GM18505 (cell line): ENCODE data around the gene PIH1D1.
"Not testable (repeated sequence)": the region's sequence is repeated elsewhere in the genome, so short reads cannot be mapped to it uniquely, and the experiment has no call there.

Source experiments
- ATAC-seq: cut with Tn5 transposase; IDR thresholded peaks from one replicate; pipeline ENCODE4 v1.9.1; 2021; ENCODE audit not compliant: unreplicated experiment
- POLR2A ChIP-seq: IDR thresholded peaks from 4 replicates; pipeline ENCODE4 v1.6.1; 2011; ENCODE audit warnings: borderline replicate concordance; ENCODE audit not compliant: insufficient read depth, insufficient read length; ENCODE audit errors: extremely low read depth

Gene PIH1D1

DNA sequence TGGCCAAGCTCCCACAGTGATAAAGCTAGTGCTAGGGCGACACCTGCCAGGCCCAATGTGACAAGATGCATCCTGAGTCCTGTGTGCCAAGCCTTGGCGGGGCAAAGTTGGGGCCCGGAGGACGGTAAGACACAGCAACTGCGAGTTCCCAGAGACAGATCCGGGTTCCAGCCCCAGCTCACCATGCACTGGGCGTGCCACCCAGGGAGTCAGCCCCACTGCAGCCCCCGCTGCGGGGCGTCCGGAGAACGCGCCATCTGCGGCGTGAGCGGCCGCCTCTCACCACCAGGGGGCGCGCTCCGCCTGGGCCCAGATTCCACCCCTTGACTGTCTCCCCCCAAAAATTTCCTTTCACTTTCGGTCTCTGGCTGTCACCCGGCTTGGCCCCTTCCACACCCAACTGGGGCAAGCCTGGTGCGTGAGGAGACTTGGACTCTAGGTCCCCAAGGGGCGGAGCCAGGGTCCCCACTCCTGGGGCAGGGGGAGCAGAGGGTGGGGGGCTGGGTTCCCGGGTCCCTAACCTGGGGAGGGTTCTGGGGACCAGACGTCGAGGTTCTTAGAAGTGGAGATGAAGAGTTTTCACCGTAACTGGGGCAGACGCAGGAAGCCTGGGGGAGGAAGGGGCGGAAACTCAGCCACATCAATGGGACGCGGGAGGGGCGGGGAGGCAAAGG lies 22.4 kb upstream of the PIH1D1 start, which contains the start of gene FLT3LG:
FLT3LG (plus strand) TSS at position 348 of the 674 bp plus-strand sequence. CDS start 425 bp downstream, outside the sequence.
- TF ChIP-seq POLR2A = no peak
- ATAC-seq = peak; percentile 57

DNA sequence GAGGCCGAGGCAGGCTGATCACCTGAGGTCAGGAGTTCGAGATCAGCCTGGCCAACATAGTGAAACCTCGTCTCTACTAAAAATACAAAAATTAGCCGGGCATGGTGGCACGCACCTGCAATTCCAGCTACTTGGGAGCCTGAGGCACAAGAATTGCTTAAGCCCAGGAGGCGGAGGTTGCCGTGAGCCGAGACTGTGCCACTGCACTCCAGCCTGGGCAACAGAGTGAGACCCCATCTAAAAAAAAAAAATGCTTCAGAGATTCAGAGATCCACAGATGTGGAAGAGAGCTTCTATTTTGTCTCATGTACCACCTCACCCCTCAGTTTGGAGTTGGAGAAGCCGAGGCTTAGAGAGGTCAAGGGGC lies 21.9 kb upstream of the PIH1D1 start:
- ATAC-seq = not testable (repeated sequence)

DNA sequence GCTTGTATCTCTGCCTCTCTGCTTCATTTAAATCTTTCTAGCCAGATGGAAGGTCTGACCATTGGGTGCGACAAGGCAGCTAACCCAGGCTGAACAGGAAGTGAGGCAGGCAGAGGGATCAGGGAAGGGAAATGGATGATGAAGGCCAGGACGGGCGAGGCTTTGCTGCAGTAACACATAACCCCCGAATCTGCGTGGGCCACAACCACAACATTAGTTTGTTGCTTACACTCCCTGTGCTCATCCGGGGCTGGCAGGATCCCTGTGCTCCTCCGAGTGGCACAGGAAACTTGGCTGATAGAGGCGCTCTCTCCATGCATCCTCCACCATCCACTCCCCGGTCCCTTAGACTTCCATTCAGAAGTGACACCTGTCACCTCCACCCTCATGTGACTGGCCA lies 21.3 kb upstream of the PIH1D1 start:
- ATAC-seq = no peak
- no peak for TF ChIP-seq POLR2A

DNA sequence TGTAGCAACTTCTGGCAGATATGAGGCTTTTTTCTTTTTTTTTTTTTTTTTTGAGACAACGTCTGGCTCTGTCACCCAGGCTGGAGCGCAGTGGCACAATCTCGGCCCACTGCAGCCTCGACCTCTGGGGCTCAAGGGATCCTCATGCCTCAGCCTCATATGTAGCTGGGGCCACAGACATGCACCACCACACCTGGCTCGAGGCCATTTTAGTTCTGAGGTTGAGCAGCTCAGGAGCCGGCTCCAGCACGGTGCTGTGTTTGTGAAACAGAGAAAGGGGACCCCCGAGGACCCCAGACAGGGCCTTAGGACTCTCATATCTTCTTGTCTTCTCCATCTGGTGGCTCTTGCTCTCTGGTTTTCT lies 19.0 kb upstream of the PIH1D1 start:
- TF ChIP-seq POLR2A = no peak
- no peak for ATAC-seq

DNA sequence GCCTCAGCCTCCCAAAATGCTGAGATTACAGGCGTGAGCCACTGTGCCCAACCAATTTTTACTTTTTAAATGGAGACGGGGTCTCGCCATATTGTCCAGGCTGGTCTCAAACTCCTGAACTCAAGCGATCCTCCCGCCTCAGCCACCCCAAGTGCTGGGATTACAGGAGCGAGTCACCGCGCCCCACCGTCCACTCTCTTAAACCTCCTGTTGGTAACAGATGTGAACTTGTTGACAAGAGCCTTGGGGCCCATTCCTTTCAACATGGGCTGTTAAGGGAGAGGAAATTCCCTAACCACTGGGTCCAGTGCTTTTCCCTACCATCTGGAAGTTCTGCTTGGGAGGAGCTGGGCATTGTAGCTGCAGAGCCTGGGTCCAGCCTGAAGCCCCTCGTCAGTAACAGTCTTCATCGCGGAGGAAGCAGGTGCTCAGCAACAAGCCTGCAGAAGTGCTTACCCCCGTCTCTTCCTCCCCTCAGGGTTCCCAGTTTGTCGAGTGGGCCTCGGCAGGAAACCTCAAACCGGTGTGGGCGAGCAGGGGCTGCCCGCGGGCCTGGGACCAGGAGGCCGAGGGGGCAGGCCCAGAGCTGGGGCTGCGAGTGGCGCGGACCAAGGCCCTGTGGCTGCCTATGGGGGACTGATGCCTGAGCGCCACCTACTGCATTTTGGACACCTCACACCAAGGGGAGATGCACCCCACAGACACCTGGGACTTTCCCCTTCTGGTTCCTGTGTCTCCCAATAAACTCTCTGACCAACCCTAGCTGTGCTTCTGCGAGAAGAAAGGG lies 18.4 kb upstream of the PIH1D1 start:
- ATAC-seq = no peak
- peak; percentile 36 for TF ChIP-seq POLR2A

DNA sequence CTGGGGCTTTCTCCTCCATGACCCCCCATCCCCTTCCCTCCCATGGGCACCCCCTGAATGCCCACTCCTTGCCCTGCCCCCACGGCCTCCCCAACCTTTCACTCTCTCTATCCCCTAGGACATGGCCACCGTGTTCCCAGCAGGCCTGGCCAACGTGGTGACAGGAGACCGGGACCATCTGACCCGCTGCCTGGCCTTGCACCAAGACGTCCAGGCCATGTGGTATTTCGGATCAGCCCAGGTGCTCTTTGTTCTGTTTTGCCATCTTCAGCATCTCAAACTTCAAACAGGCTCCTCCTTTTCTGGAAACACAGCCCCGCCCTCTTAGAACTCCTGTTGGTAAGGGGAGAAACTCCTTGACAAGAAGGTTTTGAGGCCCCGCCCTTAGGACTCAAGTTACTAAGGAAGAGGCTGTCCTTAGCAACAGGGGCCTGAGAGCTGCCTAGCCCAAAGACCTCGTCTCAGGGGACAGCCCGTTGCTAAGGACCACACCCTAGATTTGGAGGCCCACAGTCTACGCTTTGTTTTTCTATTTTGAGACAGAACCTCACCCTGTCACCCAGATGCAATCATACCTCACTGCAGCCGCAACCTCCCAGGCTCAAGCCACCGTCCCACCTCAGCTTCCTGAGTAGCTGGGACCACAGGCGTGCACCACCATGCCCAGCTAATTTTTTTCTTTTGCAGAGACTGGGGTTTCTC lies 17.3 kb upstream of the PIH1D1 start:
- ATAC-seq = no peak

DNA sequence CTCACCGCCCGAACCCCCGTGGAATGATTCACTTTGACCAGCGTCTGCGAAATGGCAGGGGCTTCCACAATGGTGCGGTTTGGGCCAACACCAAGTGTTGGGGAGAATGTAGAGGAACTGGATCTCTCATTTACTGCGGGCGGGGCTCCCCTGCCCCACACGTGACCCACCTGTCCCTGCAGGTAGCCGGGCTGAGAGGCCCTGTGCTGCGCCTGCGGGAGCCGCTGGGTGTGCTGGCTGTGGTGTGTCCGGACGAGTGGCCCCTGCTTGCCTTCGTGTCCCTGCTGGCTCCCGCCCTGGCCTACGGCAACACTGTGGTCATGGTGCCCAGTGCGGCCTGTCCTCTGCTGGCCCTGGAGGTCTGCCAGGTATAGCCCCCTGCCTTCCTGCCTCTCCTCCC lies 16.6 kb upstream of the PIH1D1 start:
- no peak for ATAC-seq
- TF ChIP-seq POLR2A = no peak

More for the DNA sequence above, 17.3 kb upstream of the PIH1D1 start:
- TF ChIP-seq POLR2A = no peak

DNA sequence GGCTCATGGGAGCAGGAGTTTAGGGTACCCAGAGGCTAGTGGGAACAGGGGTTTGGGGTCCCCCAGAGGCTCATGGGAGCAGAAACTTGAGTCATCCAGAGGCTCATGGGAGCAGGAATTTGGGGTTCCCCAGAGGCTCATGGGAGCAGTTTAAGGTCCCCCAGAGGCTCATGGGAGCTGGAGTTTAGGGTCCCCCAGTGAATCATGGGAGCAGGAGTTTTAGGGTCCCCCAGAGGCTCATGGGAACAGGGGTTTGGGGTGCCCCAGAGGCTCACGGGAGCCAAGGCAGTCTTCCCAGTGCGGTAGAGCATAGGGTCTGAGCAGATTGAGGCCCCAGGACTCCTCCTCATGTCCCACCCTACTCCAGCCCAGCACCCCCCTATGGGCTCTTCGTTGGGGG lies 13.8 kb upstream of the PIH1D1 start:
- no peak for ATAC-seq
- TF ChIP-seq POLR2A = no peak

DNA sequence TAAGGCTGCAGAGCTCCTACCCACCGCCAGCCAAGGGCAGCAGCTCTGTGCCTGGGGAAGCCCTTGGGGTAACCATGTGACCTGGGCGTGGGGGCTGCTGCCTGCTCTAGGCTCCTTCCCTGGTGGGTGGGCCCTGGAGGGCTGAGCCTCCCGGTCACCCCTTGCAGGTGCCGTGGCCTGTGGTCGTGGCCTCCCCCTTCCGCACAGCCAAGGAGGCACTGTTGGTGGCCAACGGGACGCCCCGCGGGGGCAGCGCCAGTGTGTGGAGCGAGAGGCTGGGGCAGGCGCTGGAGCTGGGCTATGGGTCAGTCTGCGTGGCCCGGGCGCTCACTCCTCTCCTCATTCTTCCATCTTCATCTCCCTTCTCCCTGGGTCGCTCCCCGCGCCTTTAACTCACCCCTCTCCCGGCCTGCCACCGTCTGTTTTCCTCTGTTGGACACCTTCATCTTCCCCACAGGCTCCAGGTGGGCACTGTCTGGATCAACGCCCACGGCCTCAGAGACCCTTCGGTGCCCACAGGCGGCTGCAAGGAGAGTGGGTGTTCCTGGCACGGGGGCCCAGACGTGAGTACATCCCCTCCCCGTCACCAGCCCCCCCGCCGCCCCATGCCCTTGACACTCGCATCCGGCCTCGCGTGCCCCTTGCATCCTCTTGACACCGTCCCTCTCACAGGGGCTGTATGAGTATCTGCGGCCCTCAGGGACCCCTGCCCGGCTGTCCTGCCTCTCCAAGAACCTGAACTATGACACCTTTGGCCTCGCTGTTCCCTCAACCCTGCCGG lies 12.5 kb upstream of the PIH1D1 start:
- ATAC-seq = no peak
- no peak for TF ChIP-seq POLR2A

DNA sequence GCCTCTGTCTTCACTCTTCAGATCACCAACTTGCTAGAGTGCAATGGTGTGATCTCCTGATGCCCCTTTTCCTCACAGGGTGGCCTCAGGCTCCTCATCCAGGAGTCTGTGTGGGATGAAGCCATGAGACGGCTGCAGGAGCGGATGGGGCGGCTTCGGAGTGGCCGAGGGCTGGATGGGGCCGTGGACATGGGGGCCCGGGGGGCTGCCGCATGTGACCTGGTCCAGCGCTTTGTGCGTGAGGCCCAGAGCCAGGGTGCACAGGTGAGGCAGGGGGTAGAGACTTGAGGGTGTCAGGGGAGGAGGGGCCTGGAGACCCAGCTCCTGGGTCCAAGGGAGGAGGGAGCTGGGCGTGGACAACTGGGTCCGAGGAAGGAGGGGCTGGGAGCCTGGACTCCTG lies 10.9 kb upstream of the PIH1D1 start:
- TF ChIP-seq POLR2A = no peak
- no peak for ATAC-seq

DNA sequence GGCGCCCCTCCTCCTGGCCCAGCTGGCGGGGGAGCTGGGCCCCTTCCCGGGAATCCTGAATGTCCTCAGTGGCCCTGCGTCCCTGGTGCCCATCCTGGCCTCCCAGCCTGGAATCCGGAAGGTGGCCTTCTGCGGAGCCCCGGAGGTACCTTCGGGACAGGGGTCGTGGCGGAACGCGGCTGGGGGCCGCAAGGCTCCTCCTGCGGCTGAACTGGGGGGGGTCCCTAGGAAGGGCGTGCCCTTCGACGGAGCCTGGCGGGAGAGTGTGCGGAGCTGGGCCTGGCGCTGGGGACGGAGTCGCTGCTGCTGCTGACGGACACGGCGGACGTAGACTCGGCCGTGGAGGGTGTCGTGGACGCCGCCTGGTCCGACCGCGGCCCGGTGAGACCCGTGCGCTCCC lies 10.0 kb upstream of the PIH1D1 start:
- TF ChIP-seq POLR2A = no peak
- ATAC-seq = no peak

DNA sequence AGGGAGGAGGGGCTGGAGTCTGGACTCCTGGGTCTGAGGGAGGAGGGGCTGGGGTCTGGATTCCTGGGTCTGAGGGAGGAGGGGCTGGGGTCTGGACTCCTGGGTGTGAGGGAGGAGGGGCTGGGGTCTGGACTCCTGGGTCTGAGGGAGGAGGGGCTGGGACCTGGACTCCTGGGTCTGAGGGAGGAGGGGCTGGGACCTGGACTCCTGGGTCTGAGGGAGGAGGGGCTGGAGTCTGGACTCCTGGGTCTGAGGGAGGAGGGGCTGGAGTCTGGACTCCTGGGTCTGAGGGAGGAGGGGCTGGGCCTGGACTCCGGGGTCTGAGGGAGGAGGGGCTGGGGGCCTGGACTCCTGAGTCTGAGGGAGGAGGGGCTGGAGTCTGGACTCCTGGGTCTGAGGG lies 9.5 kb upstream of the PIH1D1 start:
- ATAC-seq = not testable (repeated sequence)

DNA sequence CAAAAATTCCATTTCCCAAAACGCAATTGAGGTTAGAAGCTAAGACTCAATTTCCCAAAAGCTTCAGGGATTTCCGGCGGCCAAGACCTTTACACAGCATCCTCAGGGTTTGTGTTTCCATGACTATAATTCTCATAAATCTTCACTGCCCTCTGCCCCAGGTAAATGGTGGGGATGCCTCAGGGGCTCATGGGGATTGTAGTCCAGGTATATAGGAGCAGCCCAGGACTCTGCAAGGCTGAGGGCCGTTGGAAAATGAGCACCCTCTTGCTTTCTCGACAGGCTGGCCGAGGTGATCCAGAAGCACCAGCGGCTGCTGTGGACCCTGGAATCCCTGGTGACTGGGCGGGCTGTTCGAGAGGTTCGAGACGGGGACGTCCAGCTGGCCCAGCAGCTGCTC lies 7.8 kb upstream of the PIH1D1 start:
- no peak for ATAC-seq
- no peak for TF ChIP-seq POLR2A
